Activated CD4-positive, alpha-beta T cell treated with anti-CD3 and anti-CD28 coated beads, Interleukin-2, Interleukin-6, amounts not matched to agents 100 ng/mL and 50 ng/mL, durations not matched to agents 16 hours and 8 hours (primary cell): ENCODE data around the gene OR1L6.

Source experiments
- DNase-seq: peaks from one replicate; pipeline ENCODE4 v3.0.0-alpha.2; 2020

OR1L6 gene, protein sequence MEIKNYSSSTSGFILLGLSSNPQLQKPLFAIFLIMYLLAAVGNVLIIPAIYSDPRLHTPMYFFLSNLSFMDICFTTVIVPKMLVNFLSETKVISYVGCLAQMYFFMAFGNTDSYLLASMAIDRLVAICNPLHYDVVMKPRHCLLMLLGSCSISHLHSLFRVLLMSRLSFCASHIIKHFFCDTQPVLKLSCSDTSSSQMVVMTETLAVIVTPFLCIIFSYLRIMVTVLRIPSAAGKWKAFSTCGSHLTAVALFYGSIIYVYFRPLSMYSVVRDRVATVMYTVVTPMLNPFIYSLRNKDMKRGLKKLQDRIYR

DNA sequence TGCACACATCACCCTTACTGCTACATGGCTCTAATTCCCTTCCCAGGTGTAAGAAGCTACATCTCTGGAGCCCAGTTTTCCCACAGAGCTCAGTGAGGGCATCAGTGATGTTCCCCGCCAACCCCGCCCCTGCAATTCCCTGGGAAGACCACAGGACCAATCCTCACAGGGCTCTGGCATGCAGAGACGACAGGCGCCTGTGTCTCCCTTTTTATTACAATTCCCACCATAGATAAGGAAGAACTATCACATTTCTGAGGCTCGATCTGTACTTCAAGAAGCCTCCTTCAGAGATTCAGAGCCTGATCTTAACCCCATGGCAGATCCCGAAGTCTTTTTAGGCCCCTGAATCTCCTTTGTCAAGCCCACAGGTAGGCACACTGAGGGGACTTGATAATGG lies at the start of gene OR1L6:
TSS of gene OR1L6 (plus strand) at position 301 of the 400 bp plus-strand sequence. CDS start 7,545 bp downstream, outside the sequence.
- no peak for DNase-seq

DNA sequence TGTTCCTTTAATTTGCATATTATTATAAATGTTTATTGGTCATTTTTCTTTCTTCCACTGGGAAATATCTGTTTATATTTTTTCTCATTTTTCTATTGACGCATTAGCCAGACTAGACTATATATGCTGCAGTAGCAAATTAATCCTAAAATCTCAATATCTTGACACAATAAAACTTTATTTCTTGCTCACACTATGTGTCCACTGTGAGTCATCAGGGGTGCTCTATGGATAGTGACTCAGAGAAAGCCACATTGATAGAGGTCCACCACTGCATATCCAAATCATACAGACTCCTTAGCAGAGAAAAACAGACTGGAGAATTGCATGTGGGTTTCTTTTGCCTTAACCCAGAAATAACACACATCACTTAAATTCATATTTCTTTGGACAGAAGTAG lies 46.4 kb upstream of the OR1L6 start:
- no peak for DNase-seq

- no peak for DNase-seq
These were observed 24.1 kb upstream of the OR1L6 start for GRCh38 chr9:122718038-122718437.

DNA sequence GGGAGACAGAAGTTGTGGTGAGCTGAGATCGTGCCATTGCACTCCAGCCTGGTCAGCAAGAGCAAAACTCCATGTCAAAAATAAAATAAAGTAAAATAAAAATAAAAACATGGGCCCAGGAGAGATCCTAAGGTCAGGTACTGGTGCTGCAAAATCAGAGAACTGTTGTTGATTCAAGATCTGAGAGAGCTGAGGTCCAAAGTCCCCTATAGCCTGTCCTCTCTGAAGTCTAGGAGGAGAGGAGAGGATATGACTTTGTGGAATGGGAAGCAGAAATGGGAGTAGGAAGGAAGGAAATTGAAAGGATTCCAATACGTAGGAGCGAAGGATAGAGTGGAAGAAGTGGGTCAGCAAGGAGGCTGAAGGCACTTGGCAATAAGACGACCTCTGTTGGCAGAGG lies 22.9 kb upstream of the OR1L6 start:
- DNase-seq: no peak

- DNase-seq: no peak
These were observed 18.4 kb upstream of the OR1L6 start, which contains the start of gene OR1L4 for GRCh38 chr9:122723690-122724089. Gene OR1L4, plus strand, starts transcription at chr9:122723990. Its CDS starts 0 bp downstream, at chr9:122723990.

DNA sequence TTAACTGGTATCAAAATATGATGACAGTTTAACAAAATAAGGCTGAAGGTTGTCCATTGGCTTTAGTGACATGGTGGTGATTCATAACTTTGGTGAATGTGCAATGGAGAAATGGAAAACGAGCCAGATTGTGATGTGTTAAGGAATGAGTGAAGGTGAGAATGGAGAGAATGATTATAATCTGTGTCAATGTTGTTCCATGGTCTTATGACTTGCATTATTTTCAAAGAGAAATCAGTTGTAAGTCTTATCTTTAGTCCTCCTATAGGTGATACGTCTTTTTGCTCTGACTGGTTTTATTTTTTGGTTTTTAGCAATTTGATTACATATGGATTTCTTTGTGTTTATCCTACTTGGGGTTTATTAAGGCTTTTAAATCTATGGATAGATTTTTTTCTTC lies 12.7 kb downstream of the OR1L6 start:
- DNase-seq: no peak

- no peak for DNase-seq
These were observed 25.7 kb downstream of the OR1L6 start for GRCh38 chr9:122767817-122768216.

GRCh38 chr9:122777052-122777451 lies 34.9 kb downstream of the OR1L6 start:
- DNase-seq: no peak

DNA sequence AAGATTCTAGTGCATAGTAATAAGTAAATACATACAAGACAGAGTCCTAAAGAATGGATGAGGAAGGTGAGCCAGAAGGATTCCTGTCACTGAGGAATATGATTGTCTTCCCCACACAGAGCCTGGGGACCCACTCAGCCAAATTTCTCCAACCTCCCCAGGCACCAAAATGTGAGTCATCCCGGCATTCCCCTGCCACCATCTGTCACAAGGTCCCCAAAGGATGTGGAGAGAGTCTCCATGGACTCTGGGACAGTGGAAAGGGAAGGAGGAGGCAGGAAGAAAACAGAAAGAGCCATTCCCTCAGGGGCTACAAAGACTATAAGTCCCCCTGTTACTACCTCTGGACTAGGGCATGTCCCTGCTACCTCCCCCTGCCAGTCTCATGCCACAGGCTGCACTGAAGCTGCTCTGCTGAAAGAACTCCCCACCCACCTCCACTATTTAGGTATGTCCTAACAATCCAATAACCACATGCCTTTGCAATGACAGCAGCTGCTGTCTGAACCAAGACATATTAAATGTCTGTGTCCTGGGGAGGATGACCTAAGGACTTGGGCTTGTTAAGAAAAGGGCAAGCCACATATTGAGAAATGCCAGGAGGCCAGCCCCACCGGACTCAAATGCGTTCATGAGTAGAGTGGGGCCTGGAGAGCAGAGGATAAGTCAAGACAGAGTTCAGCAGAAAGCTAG lies 36.0 kb downstream of the OR1L6 start:
- no peak for DNase-seq

GRCh38 chr9:122779181-122779580 lies 37.1 kb downstream of the OR1L6 start:
- DNase-seq: no peak

GRCh38 chr9:122780026-122780425 lies 37.9 kb downstream of the OR1L6 start:
- DNase-seq: no peak

DNA sequence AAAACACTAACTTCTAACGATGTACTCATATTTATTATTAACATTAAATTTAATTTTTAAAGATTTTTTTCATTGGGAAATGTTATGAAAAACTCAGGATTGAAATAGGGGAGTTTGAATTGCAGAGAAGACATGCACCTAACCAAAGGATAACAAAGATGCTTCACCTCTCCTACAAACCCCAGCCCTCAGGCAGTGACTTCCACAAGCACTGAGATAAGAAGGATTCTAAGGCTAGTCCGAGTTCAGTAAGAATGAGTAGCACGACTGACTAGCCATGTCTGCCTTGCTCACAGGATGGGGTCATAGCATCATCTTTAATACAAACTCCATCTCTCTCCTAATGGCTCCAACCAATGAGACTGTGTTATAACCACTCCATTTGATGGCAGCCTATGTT lies 39.6 kb downstream of the OR1L6 start:
- DNase-seq: no peak

DNA sequence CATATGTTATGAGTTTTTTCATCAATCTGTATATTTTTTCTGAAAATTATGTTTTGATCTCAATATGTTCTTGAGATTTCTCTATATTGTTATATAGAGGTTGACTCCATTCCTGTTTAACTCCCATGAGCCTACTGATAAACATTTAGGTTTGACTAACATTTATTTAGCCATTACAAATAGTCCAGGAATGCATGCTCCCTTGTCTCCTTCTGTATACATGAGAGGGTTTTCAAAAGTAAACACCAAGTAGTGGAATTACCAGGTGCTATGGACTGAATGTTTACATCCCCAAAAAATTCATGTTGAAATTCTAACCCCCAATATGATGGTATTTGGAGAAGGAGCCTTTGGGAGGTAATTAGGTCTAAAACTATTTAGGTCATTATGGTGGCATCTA lies 43.2 kb downstream of the OR1L6 start:
- DNase-seq: no peak

- no peak for DNase-seq
These were observed 44.2 kb downstream of the OR1L6 start for GRCh38 chr9:122786338-122786737.

DNA sequence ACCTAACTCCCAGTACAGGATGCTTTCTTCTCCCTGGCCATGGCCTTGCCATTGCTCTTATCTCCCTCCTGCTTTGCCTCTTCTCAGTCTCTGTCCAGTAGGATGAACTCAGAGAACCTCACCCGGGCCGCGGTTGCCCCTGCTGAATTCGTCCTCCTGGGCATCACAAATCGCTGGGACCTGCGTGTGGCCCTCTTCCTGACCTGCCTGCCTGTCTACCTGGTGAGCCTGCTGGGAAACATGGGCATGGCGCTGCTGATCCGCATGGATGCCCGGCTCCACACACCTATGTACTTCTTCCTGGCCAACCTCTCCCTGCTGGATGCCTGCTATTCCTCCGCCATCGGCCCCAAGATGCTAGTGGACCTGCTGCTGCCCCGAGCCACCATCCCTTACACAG lies 46.7 kb downstream of the OR1L6 start, which contains the start of gene OR5C1:
TSS of gene OR5C1 (plus strand) at position 103 of the 400 bp plus-strand sequence. CDS start at position 103, 0 bp downstream.
- DNase-seq: no peak

DNA sequence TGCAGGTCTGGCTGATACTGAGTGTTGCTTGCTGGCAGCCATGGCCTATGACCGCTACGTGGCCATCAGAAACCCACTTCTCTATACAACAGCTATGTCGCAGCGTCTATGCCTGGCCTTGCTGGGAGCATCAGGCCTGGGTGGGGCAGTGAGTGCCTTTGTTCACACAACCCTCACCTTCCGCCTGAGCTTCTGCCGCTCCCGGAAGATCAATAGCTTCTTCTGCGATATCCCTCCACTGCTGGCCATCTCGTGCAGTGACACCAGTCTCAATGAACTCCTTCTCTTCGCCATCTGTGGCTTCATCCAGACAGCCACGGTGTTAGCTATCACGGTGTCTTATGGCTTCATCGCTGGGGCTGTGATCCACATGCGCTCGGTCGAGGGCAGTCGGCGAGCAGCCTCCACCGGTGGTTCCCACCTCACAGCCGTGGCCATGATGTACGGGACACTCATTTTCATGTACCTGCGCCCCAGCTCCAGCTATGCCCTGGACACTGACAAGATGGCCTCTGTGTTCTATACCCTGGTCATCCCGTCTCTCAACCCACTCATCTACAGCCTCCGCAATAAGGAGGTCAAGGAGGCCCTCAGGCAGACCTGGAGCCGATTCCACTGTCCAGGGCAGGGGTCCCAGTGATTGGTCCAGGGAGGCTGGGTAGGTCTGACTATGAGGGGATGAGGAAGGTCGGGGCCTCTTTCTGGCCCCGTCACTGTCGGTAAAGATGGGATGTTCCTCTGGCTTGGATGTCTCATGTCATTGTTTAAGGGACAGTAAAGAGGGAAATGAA lies 47.3 kb downstream of the OR1L6 start:
- no peak for DNase-seq

GRCh38 chr9:122791872-122792669 lies 50.0 kb downstream of the OR1L6 start:
- DNase-seq: no peak

DNA sequence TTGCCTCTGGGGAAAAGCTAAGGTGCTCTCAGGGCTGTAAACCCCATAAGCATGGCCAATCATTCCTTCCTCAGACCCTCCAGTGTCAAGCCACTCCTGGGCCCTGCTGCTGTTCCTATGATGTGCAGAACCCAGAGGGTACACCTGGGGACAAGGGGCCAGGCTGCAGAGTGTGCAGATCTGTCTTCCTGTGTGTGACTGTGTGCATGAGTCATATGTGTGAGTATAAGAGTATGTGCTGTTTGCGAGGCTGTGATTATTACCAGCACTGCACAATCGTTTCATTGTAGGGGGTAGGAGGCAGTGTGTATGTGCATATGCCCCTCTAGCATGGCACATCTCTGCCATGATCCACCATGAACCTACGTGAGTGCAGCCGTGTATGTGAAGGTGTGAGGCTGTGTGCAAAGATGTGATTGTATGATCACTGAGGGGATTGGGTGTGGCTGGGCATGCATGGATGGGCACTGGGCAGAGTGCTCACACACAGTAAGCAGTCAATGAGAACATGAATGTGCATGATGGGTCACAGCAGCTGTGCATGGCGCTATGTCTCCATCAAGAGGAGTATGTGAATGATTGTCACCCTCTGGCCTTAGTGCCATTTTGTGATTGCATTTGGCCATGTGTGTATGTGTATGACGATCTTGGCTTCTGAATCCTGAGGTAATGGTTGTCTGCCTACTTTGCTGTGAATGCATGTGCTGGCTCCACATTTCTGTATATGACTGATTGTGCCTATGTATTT lies 55.4 kb downstream of the OR1L6 start:
- no peak for DNase-seq
